HEK293T (cell line): Measurements from ENCODE around the gene JPH4.
"Not testable (repeated sequence)": the region's sequence is repeated elsewhere in the genome, so short reads cannot be mapped to it uniquely, and the experiment has no call there.

Source experiments
- CTCF ChIA-PET: fragments of 350-600 bp; formaldehyde crosslinking; extraction: SDS; loops from one replicate; lab custom pipeline; 2021; ENCODE audit warnings: antibody characterized with exemption, inconsistent platforms; lab: Yijun Ruan, JAX
- POLR2A ChIA-PET: fragments of 350-600 bp; formaldehyde crosslinking; extraction: SDS; loops from one replicate; lab custom pipeline; 2020; ENCODE audit warnings: antibody characterized with exemption, inconsistent platforms; lab: Yijun Ruan, JAX
- DNase-seq: peaks from one replicate; pipeline ENCODE4 v3.0.0; 2012; ENCODE audit warnings: mixed read lengths; ENCODE audit errors: extremely low spot score
- ARNT ChIP-seq: fragments of 450-650 bp; IDR thresholded peaks from 2 replicates; pipeline ENCODE4 v1.6.1; 2017; ENCODE audit warnings: mild to moderate bottlenecking
- BHLHE40 ChIP-seq: fragments of 450-650 bp; IDR thresholded peaks from 2 replicates; pipeline ENCODE4 v1.6.1; 2016; ENCODE audit warnings: mild to moderate bottlenecking, moderate library complexity, borderline replicate concordance
- CTBP1 ChIP-seq: fragments of 450-650 bp; IDR thresholded peaks from 2 replicates; pipeline ENCODE4 v1.6.1; 2016; ENCODE audit warnings: borderline replicate concordance
- ELF4 ChIP-seq: fragments of 450-650 bp; IDR thresholded peaks from 2 replicates; pipeline ENCODE4 v1.6.1; 2017; ENCODE audit warnings: antibody characterized with exemption
- FOXA1 ChIP-seq: fragments of 450-650 bp; IDR thresholded peaks from 2 replicates; pipeline ENCODE4 v1.6.1; 2016; ENCODE audit warnings: mild to moderate bottlenecking
- FOXK2 ChIP-seq: fragments of 450-650 bp; IDR thresholded peaks from 2 replicates; pipeline ENCODE4 v1.6.1; 2016; ENCODE audit warnings: mild to moderate bottlenecking
- FOXM1 ChIP-seq: fragments of 450-650 bp; IDR thresholded peaks from 2 replicates; pipeline ENCODE4 v1.6.1; 2017; ENCODE audit warnings: mild to moderate bottlenecking, borderline replicate concordance
- HDGF ChIP-seq: fragments of 450-650 bp; IDR thresholded peaks from 2 replicates; pipeline ENCODE4 v1.6.1; 2017; ENCODE audit warnings: antibody characterized with exemption, borderline replicate concordance
- L3MBTL2 ChIP-seq: fragments of 450-650 bp; conservative IDR thresholded peaks from 2 replicates; pipeline ENCODE4 v1.6.1; 2016; ENCODE audit warnings: mild to moderate bottlenecking
- LEF1 ChIP-seq: fragments of 450-650 bp; IDR thresholded peaks from 2 replicates; pipeline ENCODE4 v1.6.1; 2017; ENCODE audit warnings: mild to moderate bottlenecking, borderline replicate concordance
- NFRKB ChIP-seq: fragments of 450-650 bp; IDR thresholded peaks from 2 replicates; pipeline ENCODE4 v1.6.1; 2016; ENCODE audit warnings: mild to moderate bottlenecking, moderate library complexity
- PKNOX1 ChIP-seq: fragments of 450-650 bp; IDR thresholded peaks from 2 replicates; pipeline ENCODE4 v1.6.1; 2016
- SP1 ChIP-seq: fragments of 450-650 bp; IDR thresholded peaks from 2 replicates; pipeline ENCODE4 v1.6.1; 2017
- SUZ12 ChIP-seq: fragments of 450-650 bp; IDR thresholded peaks from 2 replicates; pipeline ENCODE4 v1.6.1; 2016; ENCODE audit warnings: mild to moderate bottlenecking
- TARDBP ChIP-seq: fragments of 450-650 bp; IDR thresholded peaks from 2 replicates; pipeline ENCODE4 v1.6.1; 2016
- ZNF384 ChIP-seq: fragments of 450-650 bp; IDR thresholded peaks from 2 replicates; pipeline ENCODE4 v1.6.1; 2016

JPH4 gene

GRCh38 chr14:23538785-23539184 lies 39.8 kb downstream of the JPH4 start:
- ChIA-PET CTCF (interaction anchor here (0.5 to 2.4 kb wide), 8 partner anchors 9 to 940 kb away, joined by 3 to 6 read pairs (median 4); no protein-coding TSS in a partner anchor), POLR2A (interaction anchor here (1.0 to 1.5 kb wide), 4 partner anchors 17 to 23 kb away, joined by 3 to 7 read pairs (median 4); no protein-coding TSS in a partner anchor)
- TF ChIP-seq FOXM1 (no peak), PKNOX1 (no peak)
- no peak for DNase-seq

- ChIA-PET POLR2A (interaction anchor here (1.1 to 1.6 kb wide), 4 partner anchors 17 to 27 kb away, joined by 3 to 7 read pairs (median 4); no protein-coding TSS in a partner anchor), CTCF (interaction anchor here (0.5 to 1.4 kb wide), 9 partner anchors 8 to 939 kb away, joined by 3 to 6 read pairs (median 4); partner anchors contain the start of gene THTPA)
- TF ChIP-seq CTBP1 (no peak), ELF4 (no peak), HDGF (no peak)
- DNase-seq: no peak
Observed at GRCh38 chr14:23538050-23538718, 40.4 kb downstream of the JPH4 start.

- no peak for DNase-seq
Observed at GRCh38 chr14:23537351-23538049, 41.1 kb downstream of the JPH4 start.

GRCh38 chr14:23536906-23537305 lies 41.7 kb downstream of the JPH4 start:
- POLR2A ChIA-PET: interaction anchor here (1.6 kb wide), 1 partner anchor 28 kb away, joined by 3 read pairs; no protein-coding TSS in a partner anchor

More at GRCh38 chr14:23537351-23538049, 41.1 kb downstream of the JPH4 start:
- ChIA-PET CTCF (interaction anchor here (0.8 to 1.4 kb wide), 3 partner anchors 9 to 23 kb away, joined by 4 to 6 read pairs (median 5); partner anchors contain the start of gene THTPA), POLR2A (interaction anchor here (1.5 to 1.6 kb wide), 2 partner anchors 18 to 28 kb away, joined by 3 to 7 read pairs; no protein-coding TSS in a partner anchor)
- TF ChIP-seq FOXA1 (no peak), CTBP1 (no peak), SUZ12 (no peak), ARNT (no peak), HDGF (no peak), SP1 (no peak)

GRCh38 chr14:23536494-23536893 lies 42.1 kb downstream of the JPH4 start:
- ChIA-PET POLR2A (no interaction called here), CTCF (no interaction called here)
- TF ChIP-seq NFRKB (no peak), SP1 (no peak), SUZ12 (no peak), LEF1 (no peak), FOXA1 (no peak), PKNOX1 (no peak), L3MBTL2 (no peak), TARDBP (no peak), CTBP1 (no peak), ARNT (no peak), FOXK2 (no peak), ZNF384 (no peak), BHLHE40 (no peak), ELF4 (no peak), FOXM1 (no peak), HDGF (no peak)
- no peak for DNase-seq

More at GRCh38 chr14:23536906-23537305, 41.7 kb downstream of the JPH4 start:
- DNase-seq, CTCF ChIA-PET: not testable (repeated sequence)

GRCh38 chr14:23535943-23536342 lies 42.6 kb downstream of the JPH4 start:
- TF ChIP-seq FOXA1 (no peak), LEF1 (no peak), TARDBP (no peak), FOXM1 (no peak), ARNT (no peak), PKNOX1 (no peak), CTBP1 (no peak)
- DNase-seq: no peak
- ChIA-PET POLR2A (no interaction called here), CTCF (no interaction called here)
